B cell (primary cell): ENCODE results near the gene ANKRD33B. TPM values are rescaled to one million over a fixed set of nuclear protein-coding genes. Genes with fewer than 3 reads are reported as not detected.
"Not testable (repeated sequence)": the region's sequence is repeated elsewhere in the genome, so short reads cannot be mapped to it uniquely, and the experiment has no call there.

ENCODE experiments used
- ATAC-seq: fragments of 200-7000 bp; cut with Tn5 transposase; one replicate; pipeline ENCODE4 v1.10.0; 2021; ENCODE audit warnings: low read depth, mild to moderate bottlenecking, moderate number of reproducible peaks, moderate library complexity
- CTCF ChIA-PET: fragments of 350-600 bp; sonication (Branson Sonifier 250); formaldehyde crosslinking; loops from one replicate; lab custom pipeline; 2021; ENCODE audit warnings: antibody characterized with exemption, inconsistent platforms; lab: Charles Lee
- POLR2A ChIA-PET: fragments of 350-600 bp; sonication (Branson Sonifier 250); formaldehyde crosslinking; loops from one replicate; lab custom pipeline; 2021; ENCODE audit warnings: antibody characterized with exemption; lab: Charles Lee
- DNase-seq: peaks from one replicate; pipeline ENCODE4 v3.0.0; 2013
- H2AFZ ChIP-seq: 2 replicates; pipeline ENCODE4 v1.6.1; 2012; ENCODE audit warnings: mild to moderate bottlenecking, low read depth, low read length; ENCODE audit not compliant: insufficient read depth, poor library complexity, severe bottlenecking
- H3K27ac ChIP-seq, 2 donors: 1 replicate in 1 of 2; 2 replicates in 1 of 2; pipeline ENCODE4 v1.5.1; 2012 to 2013; ENCODE audit warnings: low read length in 2 of 2, mild to moderate bottlenecking in 2 of 2, moderate library complexity in 1 of 2
- H3K27me3 ChIP-seq, 4 experiments: fragments of 200-600 bp in 1 of 4; sonication (generic) in 1 of 4; replicated peaks in 1 of 4; 1 replicate in 2 of 4; 2 replicates in 2 of 4; pipeline versions ENCODE4 v1.6.1 to v1.7.0; 2013 to 2016; ENCODE audit warnings: low read length in 3 of 4, mild to moderate bottlenecking in 2 of 4, mixed read lengths in 1 of 4, moderate library complexity in 1 of 4; ENCODE audit not compliant: insufficient read depth in 4 of 4, control insufficient read depth in 3 of 4; ENCODE audit errors: control extremely low read depth in 1 of 4
- H3K36me3 ChIP-seq, 2 experiments: replicated peaks in 1 of 2; 1 replicate in 1 of 2; 2 replicates in 1 of 2; pipeline versions ENCODE4 v1.6.1 to v1.7.1; 2013; ENCODE audit warnings: low read length in 1 of 2; ENCODE audit not compliant: insufficient read depth in 2 of 2, control insufficient read depth in 1 of 2; ENCODE audit errors: control extremely low read depth in 1 of 2, extremely low read depth in 1 of 2
- H3K4me1 ChIP-seq, 2 donors: fragments of 200-600 bp in 1 of 2; sonication (generic) in 1 of 2; 1 replicate in 1 of 2; 2 replicates in 1 of 2; pipeline versions ENCODE4 v1.5.1 to v1.6.1; 2013 to 2017; ENCODE audit warnings: low read length in 2 of 2; ENCODE audit not compliant: control insufficient read depth in 2 of 2, insufficient read depth in 2 of 2
- H3K4me2 ChIP-seq: replicated peaks from 2 replicates; pipeline ENCODE3; 2012; ENCODE audit warnings: mild to moderate bottlenecking, low read depth, low read length; ENCODE audit not compliant: poor library complexity, severe bottlenecking
- H3K4me3 ChIP-seq, 5 experiments: fragments of 200-600 bp in 1 of 5; sonication (generic) in 1 of 5; 1 replicate in 3 of 5; 2 replicates in 2 of 5; pipeline versions ENCODE4 v1.5.1 to v1.7.0; 2011 to 2016; ENCODE audit warnings: low read length in 4 of 5, mild to moderate bottlenecking in 4 of 5, low read depth in 2 of 5, control low read depth in 1 of 5, moderate library complexity in 1 of 5; ENCODE audit not compliant: insufficient read depth in 1 of 5; ENCODE audit errors: control extremely low read depth in 1 of 5, extremely low read depth in 1 of 5
- H3K79me2 ChIP-seq: fragments of 200-600 bp; sonication (generic); one replicate; pipeline ENCODE4 v1.6.0; 2016; ENCODE audit warnings: low read length; ENCODE audit not compliant: control insufficient read depth, insufficient read depth
- H3K9ac ChIP-seq: fragments of 200-600 bp; sonication (generic); 2 replicates; pipeline ENCODE4 v1.6.1; 2017; ENCODE audit warnings: mild to moderate bottlenecking, low read length, moderate library complexity
- H3K9me3 ChIP-seq, 3 donors: one replicate each; pipeline versions ENCODE4 v1.6.1 to v1.7.1; 2013; ENCODE audit warnings: low read length in 2 of 3; ENCODE audit not compliant: control insufficient read depth in 2 of 3, insufficient read depth in 1 of 3; ENCODE audit errors: control extremely low read depth in 1 of 3
- H4K20me1 ChIP-seq: 2 replicates; pipeline ENCODE4 v1.6.0; 2012; ENCODE audit warnings: mild to moderate bottlenecking, low read length; ENCODE audit not compliant: insufficient read depth, control insufficient read depth, poor library complexity, severe bottlenecking
- H3K27ac Mint-ChIP-seq: one replicate; pipeline ENCODE4 v1.8.0; 2021; ENCODE audit warnings: mixed read lengths
- H3K27me3 Mint-ChIP-seq: one replicate; pipeline ENCODE4 v1.8.0; 2021; ENCODE audit warnings: mixed read lengths
- H3K4me1 Mint-ChIP-seq: one replicate; pipeline ENCODE4 v1.8.0; 2021; ENCODE audit warnings: mixed read lengths
- H3K4me3 Mint-ChIP-seq: one replicate; pipeline ENCODE4 v1.8.0; 2021; ENCODE audit warnings: mixed read lengths
- H3K9me3 Mint-ChIP-seq: one replicate; pipeline ENCODE4 v1.8.0; 2022; ENCODE audit warnings: mixed read lengths; ENCODE audit not compliant: insufficient read depth
- EZH2 ChIP-seq: IDR thresholded peaks from 2 replicates; pipeline ENCODE4 v1.6.1; 2012; ENCODE audit warnings: borderline replicate concordance, low read depth, mild to moderate bottlenecking, moderate library complexity, low read length; ENCODE audit not compliant: insufficient read depth, poor library complexity, severe bottlenecking
- WGBS: methylation state at CpG from one replicate; pipeline ENCODE4 v1.1.5; 2013; ENCODE audit warnings: missing lambda C conversion rate; ENCODE audit not compliant: insufficient coverage; 5-methylcytosine and 5-hydroxymethylcytosine counted together
- intact Hi-C: fragments of 100-400 bp; cut with micrococcal nuclease; formaldehyde crosslinking; loops from one replicate; pipeline ENCODE4 v1.10.0; 2022
- polyA plus RNA-seq: library from polyadenylated mRNA; depleted of rRNA; stranded (reverse); fragments of >200 nt; gene quantifications from 2 replicates; pipeline ENCODE4 v1.2.3, GENCODE V29; 2012
- total RNA-seq, 2 donors: library from RNA; stranded (reverse); fragments of 120-200 nt in 1 of 2; gene quantifications; 1 replicate in 1 of 2; 2 replicates in 1 of 2; pipeline versions ENCODE4 v1.2.3 to v1.2.4, GENCODE V29; 2013 to 2022

Gene ANKRD33B
- total and polyA plus RNA-seq, 2 donors (not counting 1 experiment from before 2014, with no cell fraction given) = 2.9 to 23.4 TPM

- H3K4me3 ChIP-seq = no peak overlapping the region
- Mint-ChIP-seq H3K27me3 (peaks cover 6% of the 10 kb centered on the region), H3K4me3 (no peak overlapping the region), H3K27ac (peak overlapping the region; percentile 15), H3K4me1 (peaks cover 27% of the 10 kb centered on the region), H3K9me3 (no peaks in the 10 kb centered on the region)
- 95% methylated on average over 48 of the region's 48 CpGs for WGBS
- H3K27me3 ChIP-seq = peaks cover 0 to 9% (median 0%) of the 10 kb centered on the region in 4 experiments
- H3K4me2 ChIP-seq = no peak overlapping the region
- H3K9me3 ChIP-seq = peaks cover 0 to 5% (median 0%) of the 10 kb centered on the region in 3 donors
- H3K79me2 ChIP-seq = no peaks in the 10 kb centered on the region
- H3K4me1 ChIP-seq = peaks cover 16 to 19% of the 10 kb centered on the region in 2 donors
- POLR2A ChIA-PET = no interaction called here
- H3K27ac ChIP-seq = no peak overlapping the region
- H4K20me1 ChIP-seq = no peaks in the 10 kb centered on the region
- DNase-seq (no peak), ATAC-seq (no peak)
- intact Hi-C loops = no loop called here
- H2AFZ ChIP-seq = no peak overlapping the region
- H3K36me3 ChIP-seq = no peaks in the 10 kb centered on the region
- TF ChIP-seq EZH2 = no peak
- no peak overlapping the region for H3K9ac ChIP-seq
- CTCF ChIA-PET = no interaction called here
Measured at GRCh38 chr5:10548418-10549122, 15.3 kb upstream of the ANKRD33B start.

DNA sequence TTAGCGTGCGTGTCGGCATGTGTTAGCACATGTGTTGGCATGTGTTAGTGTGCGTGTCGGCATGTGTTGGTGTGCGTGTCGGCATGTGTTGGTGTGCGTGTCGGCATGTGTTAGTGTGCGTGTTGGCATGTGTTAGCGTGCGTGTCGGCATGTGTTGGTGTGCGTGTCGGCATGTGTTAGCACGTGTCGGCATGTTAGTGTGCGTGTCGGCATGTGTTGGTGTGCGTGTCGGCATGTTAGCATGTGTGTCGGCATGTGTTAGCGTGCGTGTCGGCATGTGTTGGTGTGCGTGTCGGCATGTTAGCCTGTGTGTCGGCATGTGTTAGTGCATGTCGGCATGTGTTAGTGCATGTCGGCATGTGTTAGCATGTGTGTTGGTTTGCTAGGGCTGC is 14.8 kb upstream of the ANKRD33B start:
- POLR2A ChIA-PET, H3K9me3 ChIP-seq, H3K9me3 Mint-ChIP-seq, DNase-seq, H2AFZ ChIP-seq, H3K36me3 ChIP-seq, H3K9ac ChIP-seq, H3K4me3 ChIP-seq, intact Hi-C loops, H3K27ac ChIP-seq, CTCF ChIA-PET, H3K27ac Mint-ChIP-seq, H4K20me1 ChIP-seq, ATAC-seq, H3K27me3 ChIP-seq, H3K4me3 Mint-ChIP-seq, H3K27me3 Mint-ChIP-seq, H3K79me2 ChIP-seq, H3K4me2 ChIP-seq: not testable (repeated sequence)
- H3K4me1 Mint-ChIP-seq = peaks cover 32% of the 10 kb centered on the region
- WGBS = 97% methylated on average over 23 of the region's 30 CpGs
- peaks cover 18 to 24% of the 10 kb centered on the region in 2 donors for H3K4me1 ChIP-seq
